GM12875 (cell line): ENCODE results near the gene SPIRE1.

Experiments
- H3K4me3 ChIP-seq: one replicate; pipeline ENCODE4 v1.5.1; 2011; ENCODE audit warnings: low read depth, low read length, control low read depth
- CTCF ChIP-seq: IDR thresholded peaks from 2 replicates; pipeline ENCODE4 v1.5.1; 2011; ENCODE audit warnings: low read depth, mild to moderate bottlenecking, control low read depth, inconsistent platforms, low read length, moderate library complexity, borderline replicate concordance; ENCODE audit not compliant: insufficient read depth

The SPIRE1 gene

GRCh38 chr18:12452784-12453183, 205.1 kb downstream of the SPIRE1 start:
- no peak for TF ChIP-seq CTCF
- H3K4me3 ChIP-seq = no peak overlapping the region

GRCh38 chr18:12451428-12451827, 206.5 kb downstream of the SPIRE1 start:
- no peak for TF ChIP-seq CTCF
- H3K4me3 ChIP-seq = no peak overlapping the region

GRCh38 chr18:12449051-12449785, 208.7 kb downstream of the SPIRE1 start:
- no peak overlapping the region for H3K4me3 ChIP-seq
- TF ChIP-seq CTCF = no peak

GRCh38 chr18:12445554-12445953, 212.4 kb downstream of the SPIRE1 start:
- TF ChIP-seq CTCF = no peak
- H3K4me3 ChIP-seq = no peak overlapping the region

- H3K4me3 ChIP-seq = no peak overlapping the region
- TF ChIP-seq CTCF = no peak
Measured at GRCh38 chr18:12443551-12443950, 214.4 kb downstream of the SPIRE1 start.

GRCh38 chr18:12442946-12443345, 215.0 kb downstream of the SPIRE1 start:
- TF ChIP-seq CTCF = no peak
- no peak overlapping the region for H3K4me3 ChIP-seq

GRCh38 chr18:12441475-12442034, 216.4 kb downstream of the SPIRE1 start:
- no peak overlapping the region for H3K4me3 ChIP-seq
- TF ChIP-seq CTCF = no peak
